OCI-LY7 (cell line): ENCODE data around the gene CEBPG.

ENCODE experiments used
- EZH2phosphoT487 ChIP-seq: fragments of 200-600 bp; sonication (generic); IDR thresholded peaks from 2 replicates; pipeline ENCODE4 v1.6.1; 2018; ENCODE audit warnings: low read depth, borderline replicate concordance, mild to moderate bottlenecking, mixed run types, antibody characterized with exemption, low read length, moderate library complexity, mixed read lengths
- TF ChIP-seq, protein P1 (sequence below): fragments of 200-600 bp; sonication (generic); conservative IDR thresholded peaks from 2 replicates; pipeline ENCODE4 v1.5.1; 2014; ENCODE audit warnings: mild to moderate bottlenecking, antibody characterized with exemption, low read length, moderate library complexity, mixed read lengths

DNA sequence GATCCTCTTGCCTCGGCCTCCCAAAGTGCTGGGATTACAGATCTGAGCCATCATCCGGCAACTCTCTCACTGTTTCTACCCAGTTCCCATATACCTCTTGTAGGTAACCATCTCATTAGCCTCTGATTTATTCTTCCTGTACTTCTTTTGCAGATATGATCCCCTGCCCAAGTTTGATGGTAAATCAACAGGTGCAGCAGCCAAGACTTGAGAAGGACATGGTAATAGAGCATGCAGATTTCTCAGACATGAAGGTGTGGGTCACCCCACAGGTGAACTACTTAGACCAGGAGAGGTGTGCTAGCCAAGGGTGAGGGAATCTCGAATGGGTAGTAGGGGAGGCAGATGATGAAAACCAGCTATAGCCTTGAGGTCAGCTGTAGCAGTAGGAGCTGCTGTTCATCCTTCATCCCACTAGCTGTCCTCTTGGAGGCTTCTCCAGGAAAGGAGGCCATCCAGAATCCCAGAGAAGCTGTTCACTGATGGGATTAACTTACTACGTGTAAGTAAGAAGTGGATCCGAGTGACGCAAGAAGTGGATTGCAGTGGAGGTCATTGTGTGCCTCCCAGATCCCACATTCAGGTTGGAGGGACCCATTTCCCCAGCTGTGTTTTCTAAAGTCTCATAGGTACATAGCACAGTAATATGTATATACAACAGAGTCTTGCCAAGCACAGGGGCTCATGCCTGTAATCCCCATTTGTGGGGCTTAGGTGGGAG, 10.8 kb upstream of the CEBPG start:
- TF ChIP-seq, protein P1, sequence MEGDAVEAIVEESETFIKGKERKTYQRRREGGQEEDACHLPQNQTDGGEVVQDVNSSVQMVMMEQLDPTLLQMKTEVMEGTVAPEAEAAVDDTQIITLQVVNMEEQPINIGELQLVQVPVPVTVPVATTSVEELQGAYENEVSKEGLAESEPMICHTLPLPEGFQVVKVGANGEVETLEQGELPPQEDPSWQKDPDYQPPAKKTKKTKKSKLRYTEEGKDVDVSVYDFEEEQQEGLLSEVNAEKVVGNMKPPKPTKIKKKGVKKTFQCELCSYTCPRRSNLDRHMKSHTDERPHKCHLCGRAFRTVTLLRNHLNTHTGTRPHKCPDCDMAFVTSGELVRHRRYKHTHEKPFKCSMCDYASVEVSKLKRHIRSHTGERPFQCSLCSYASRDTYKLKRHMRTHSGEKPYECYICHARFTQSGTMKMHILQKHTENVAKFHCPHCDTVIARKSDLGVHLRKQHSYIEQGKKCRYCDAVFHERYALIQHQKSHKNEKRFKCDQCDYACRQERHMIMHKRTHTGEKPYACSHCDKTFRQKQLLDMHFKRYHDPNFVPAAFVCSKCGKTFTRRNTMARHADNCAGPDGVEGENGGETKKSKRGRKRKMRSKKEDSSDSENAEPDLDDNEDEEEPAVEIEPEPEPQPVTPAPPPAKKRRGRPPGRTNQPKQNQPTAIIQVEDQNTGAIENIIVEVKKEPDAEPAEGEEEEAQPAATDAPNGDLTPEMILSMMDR, result no peak
- TF ChIP-seq EZH2phosphoT487, result no peak
